Measurements from ENCODE around the gene DUOXA1. TPM values are rescaled to one million over a fixed set of nuclear protein-coding genes. Genes with fewer than 3 reads are reported as not detected.

The DUOXA1 gene, protein sequence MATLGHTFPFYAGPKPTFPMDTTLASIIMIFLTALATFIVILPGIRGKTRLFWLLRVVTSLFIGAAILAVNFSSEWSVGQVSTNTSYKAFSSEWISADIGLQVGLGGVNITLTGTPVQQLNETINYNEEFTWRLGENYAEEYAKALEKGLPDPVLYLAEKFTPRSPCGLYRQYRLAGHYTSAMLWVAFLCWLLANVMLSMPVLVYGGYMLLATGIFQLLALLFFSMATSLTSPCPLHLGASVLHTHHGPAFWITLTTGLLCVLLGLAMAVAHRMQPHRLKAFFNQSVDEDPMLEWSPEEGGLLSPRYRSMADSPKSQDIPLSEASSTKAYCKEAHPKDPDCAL
- total RNA-seq: 22.0 and 23.2 TPM in 2 replicates

DNA sequence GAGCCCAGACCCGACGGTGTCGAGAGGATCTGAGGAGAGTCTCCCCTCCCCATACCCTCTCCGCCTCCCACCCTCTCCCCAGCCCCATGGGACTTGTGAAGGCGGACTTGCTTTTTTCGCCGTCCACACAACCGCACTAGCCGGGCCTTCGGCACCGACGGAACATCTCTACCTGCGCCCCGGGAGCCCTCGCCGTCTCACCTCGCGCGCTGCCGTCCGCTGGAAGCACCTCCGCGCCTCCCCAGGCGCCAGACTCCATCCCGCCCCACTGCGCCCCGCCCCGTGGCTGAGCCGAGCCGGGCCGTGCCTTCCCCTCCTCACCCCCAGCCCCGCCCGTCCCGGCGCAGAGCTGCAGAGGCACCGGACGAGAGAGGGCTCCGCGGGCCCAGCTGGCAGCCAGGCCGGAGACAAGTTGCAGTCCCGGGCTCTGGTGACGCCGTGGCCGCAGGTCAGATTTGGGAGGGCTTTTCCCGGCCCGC is at the start of gene DUOXA1, which contains the start of gene DUOX1:
Gene DUOXA1, minus strand, starts transcription at position 229 of the 479 bp plus-strand sequence. CDS start 6,865 bp downstream, outside the sequence.
Gene DUOX1, plus strand, starts transcription at position 344 of the 479 bp plus-strand sequence. CDS start 1,973 bp downstream, outside the sequence.

GRCh38 chr15:45114076-45114750 is 15.5 kb downstream of the DUOXA1 start, which contains the start of the genes DUOX2 and DUOXA2:
Gene DUOX2 (minus strand): TSS chr15:45114172. CDS start chr15:45113411, 761 bp downstream.
Gene DUOXA2 (plus strand): TSS chr15:45114326. CDS start chr15:45114606, 280 bp downstream.

Other genes with a start within 250 kb of the DUOXA1 start
- not detected in 2 replicates for gene TERB2, start 173.2 kb downstream of the DUOXA1 start, total RNA-seq
- 21.6 and 27.1 TPM in 2 replicates for gene SORD, start 106.7 kb downstream of the DUOXA1 start, total RNA-seq
- 1.4 and 5.1 TPM in 2 replicates for gene DUOX2, start 15.7 kb downstream of the DUOXA1 start, total RNA-seq
- not detected in 2 replicates for gene DUOXA2, start 15.6 kb downstream of the DUOXA1 start, total RNA-seq
- gene DUOX1, start 115 bp upstream of the DUOXA1 start, total RNA-seq: 7.5 and 11.0 TPM in 2 replicates
- 10.6 and 19.2 TPM in 2 replicates for gene SHF, start 58.1 kb upstream of the DUOXA1 start, total RNA-seq
- not detected in 2 replicates for gene SLC28A2, start 122.4 kb upstream of the DUOXA1 start, total RNA-seq
- gene GATM, start 248.7 kb upstream of the DUOXA1 start, total RNA-seq: 0.54 and 0.79 TPM in 2 replicates

Data from placental epithelial cell (primary cell).